Osteoblast (primary cell): ENCODE data around the gene NEIL3. TPM values are rescaled to one million over a fixed set of nuclear protein-coding genes. Genes with fewer than 3 reads are reported as not detected.
A peak's percentile ranks its signal among the peaks of the same experiment; 100 is the strongest.

Experiments used
- DNase-seq: peaks from one replicate; pipeline ENCODE4 v3.0.0; 2011; ENCODE audit warnings: low spot score, mixed read lengths; ENCODE audit not compliant: insufficient read length; ENCODE audit errors: missing footprints
- H2AFZ ChIP-seq: 2 replicates; pipeline ENCODE4 v1.6.0; 2011; ENCODE audit warnings: mild to moderate bottlenecking, low read length
- H3K27ac ChIP-seq: 2 replicates; pipeline ENCODE4 v1.5.1; 2011; ENCODE audit warnings: mild to moderate bottlenecking, low read depth, low read length, moderate library complexity
- H3K27me3 ChIP-seq: 2 replicates; pipeline ENCODE4 v1.6.0; 2012; ENCODE audit warnings: mild to moderate bottlenecking, control low read depth, inconsistent platforms, low read length, moderate library complexity; ENCODE audit not compliant: insufficient read depth
- H3K36me3 ChIP-seq: 2 replicates; pipeline ENCODE4 v1.5.1; 2011; ENCODE audit warnings: mild to moderate bottlenecking, low read length, control low read depth, moderate library complexity; ENCODE audit not compliant: insufficient read depth
- H3K4me1 ChIP-seq: 2 replicates; pipeline ENCODE4 v1.5.1; 2011; ENCODE audit warnings: mild to moderate bottlenecking, low read length, control low read depth, moderate library complexity; ENCODE audit not compliant: insufficient read depth
- H3K4me2 ChIP-seq: 2 replicates; pipeline ENCODE4 v1.6.0; 2011; ENCODE audit warnings: mild to moderate bottlenecking, low read length; ENCODE audit not compliant: insufficient read depth
- H3K4me3 ChIP-seq: fragments of 200-600 bp; sonication (generic); 3 replicates; pipeline ENCODE4 v1.5.1; 2012; ENCODE audit warnings: mild to moderate bottlenecking, low read length, inconsistent platforms; ENCODE audit not compliant: insufficient read depth
- H3K79me2 ChIP-seq: 2 replicates; pipeline ENCODE4 v1.6.0; 2012; ENCODE audit warnings: mild to moderate bottlenecking, low read length, control low read depth, inconsistent platforms; ENCODE audit not compliant: insufficient read depth
- H3K9me3 ChIP-seq: 2 replicates; pipeline ENCODE4 v1.5.1; 2011; ENCODE audit warnings: low read depth, low read length, control low read depth
- H4K20me1 ChIP-seq: 2 replicates; pipeline ENCODE4 v1.6.0; 2012; ENCODE audit warnings: mild to moderate bottlenecking, low read length, control low read depth; ENCODE audit not compliant: insufficient read depth
- total RNA-seq: library from RNA; depleted of rRNA; stranded (reverse); fragments of >200 nt; gene quantifications from 2 replicates; pipeline ENCODE4 v1.2.3, GENCODE V29; 2012
- TF ChIP-seq, protein P1 (sequence below): IDR thresholded peaks from 2 replicates; pipeline ENCODE4 v1.5.1; 2011; ENCODE audit warnings: mild to moderate bottlenecking, low read depth, low read length, moderate library complexity; ENCODE audit errors: extremely low read depth

NEIL3 gene
- total RNA-seq, 1 donor = 5.4 TPM

DNA sequence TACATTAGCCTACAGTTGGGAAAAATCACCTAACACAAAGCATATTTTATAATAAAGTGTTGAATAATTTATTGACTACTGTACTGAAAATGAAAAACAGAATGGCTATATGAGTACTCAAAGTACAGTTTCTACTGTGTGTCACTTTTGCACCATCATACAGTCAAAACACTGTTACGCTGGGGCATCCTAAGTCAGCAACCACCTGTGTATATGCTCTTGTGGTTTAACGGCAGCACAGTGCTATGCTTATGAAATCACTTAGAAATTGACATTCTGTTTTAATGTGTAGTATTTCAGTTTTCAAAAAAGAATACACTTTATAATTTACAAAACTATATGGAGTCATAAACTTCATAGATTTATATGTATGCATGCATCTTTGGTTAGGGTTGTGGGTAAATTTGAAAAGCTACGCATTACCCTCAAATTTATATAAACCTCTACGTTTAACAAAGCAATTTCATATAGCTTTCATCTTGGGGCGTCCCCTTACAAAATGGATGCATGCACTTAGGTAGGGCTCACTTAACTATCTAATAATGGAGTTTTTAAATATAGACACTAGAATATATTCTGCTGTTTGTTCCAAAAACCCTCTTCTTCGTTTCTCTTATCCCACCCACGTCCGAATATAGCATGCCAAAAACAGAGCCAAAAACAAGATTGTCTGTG is 690 bp upstream of the NEIL3 start:
- peaks cover 37% of the 10 kb centered on the region for H3K79me2 ChIP-seq
- no peaks in the 10 kb centered on the region for H3K9me3 ChIP-seq

DNA sequence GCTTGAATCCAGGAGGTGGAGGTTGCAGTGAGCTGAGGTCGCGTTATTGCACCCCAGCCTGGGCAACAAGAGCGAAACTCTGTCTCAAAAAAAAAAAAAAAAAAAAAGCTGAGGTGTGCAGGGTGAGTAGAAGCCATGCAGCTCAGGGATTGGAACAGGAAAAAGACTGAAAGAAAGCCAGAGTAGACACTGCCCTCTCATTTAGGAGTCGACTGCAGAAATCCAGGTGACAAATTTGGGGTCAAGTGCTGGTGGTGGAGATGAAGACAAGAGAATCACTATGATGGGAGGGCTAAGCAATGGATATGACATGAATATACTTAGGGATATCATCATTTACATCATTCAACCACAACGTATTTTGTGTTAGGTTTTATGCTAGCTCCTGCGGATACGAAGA is 1.9 kb downstream of the NEIL3 start:
- TF ChIP-seq, protein P1, sequence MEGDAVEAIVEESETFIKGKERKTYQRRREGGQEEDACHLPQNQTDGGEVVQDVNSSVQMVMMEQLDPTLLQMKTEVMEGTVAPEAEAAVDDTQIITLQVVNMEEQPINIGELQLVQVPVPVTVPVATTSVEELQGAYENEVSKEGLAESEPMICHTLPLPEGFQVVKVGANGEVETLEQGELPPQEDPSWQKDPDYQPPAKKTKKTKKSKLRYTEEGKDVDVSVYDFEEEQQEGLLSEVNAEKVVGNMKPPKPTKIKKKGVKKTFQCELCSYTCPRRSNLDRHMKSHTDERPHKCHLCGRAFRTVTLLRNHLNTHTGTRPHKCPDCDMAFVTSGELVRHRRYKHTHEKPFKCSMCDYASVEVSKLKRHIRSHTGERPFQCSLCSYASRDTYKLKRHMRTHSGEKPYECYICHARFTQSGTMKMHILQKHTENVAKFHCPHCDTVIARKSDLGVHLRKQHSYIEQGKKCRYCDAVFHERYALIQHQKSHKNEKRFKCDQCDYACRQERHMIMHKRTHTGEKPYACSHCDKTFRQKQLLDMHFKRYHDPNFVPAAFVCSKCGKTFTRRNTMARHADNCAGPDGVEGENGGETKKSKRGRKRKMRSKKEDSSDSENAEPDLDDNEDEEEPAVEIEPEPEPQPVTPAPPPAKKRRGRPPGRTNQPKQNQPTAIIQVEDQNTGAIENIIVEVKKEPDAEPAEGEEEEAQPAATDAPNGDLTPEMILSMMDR = no peak
- Histone ChIP-seq H3K27me3 (no peaks in the 10 kb centered on the region), H3K9me3 (no peaks in the 10 kb centered on the region), H3K4me3 (no peak overlapping the region), H2AFZ (peak overlapping the region; percentile 16), H3K79me2 (peaks cover 58% of the 10 kb centered on the region), H3K4me2 (peak overlapping the region; percentile 20), H3K36me3 (no peaks in the 10 kb centered on the region), H3K27ac (no peak overlapping the region), H3K4me1 (peaks cover 36% of the 10 kb centered on the region), H4K20me1 (no peaks in the 10 kb centered on the region)
- DNase-seq = no peak

More for the DNA sequence above, 690 bp upstream of the NEIL3 start:
- Histone ChIP-seq H3K4me1 (peaks cover 30% of the 10 kb centered on the region), H3K27me3 (no peaks in the 10 kb centered on the region), H3K27ac (peak overlapping the region; percentile 45), H3K36me3 (no peaks in the 10 kb centered on the region), H3K4me2 (peak overlapping the region; percentile 77), H4K20me1 (no peaks in the 10 kb centered on the region), H2AFZ (peak overlapping the region; percentile 91), H3K4me3 (peak overlapping the region; percentile 89)
- peak; percentile 58 for DNase-seq
- TF ChIP-seq, protein P1 = no peak

DNA sequence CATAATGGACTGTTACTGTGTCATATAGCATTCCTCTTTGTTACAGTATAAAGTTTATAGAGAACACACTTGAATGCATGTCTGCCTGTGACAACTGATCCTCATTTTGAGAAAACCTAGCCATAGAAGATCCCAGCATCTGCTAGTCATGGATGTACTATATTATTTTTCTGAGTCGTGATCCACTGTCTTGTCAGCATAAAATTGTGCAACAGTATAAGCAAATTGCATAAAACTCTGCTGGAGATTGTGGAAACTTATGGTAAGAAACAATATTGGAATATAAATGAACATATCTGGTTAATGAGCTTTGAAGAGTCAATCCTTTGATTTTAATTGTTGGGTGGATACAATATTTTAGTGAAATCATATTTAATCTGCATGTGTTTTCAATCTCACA is 3.6 kb downstream of the NEIL3 start:
- no peaks in the 10 kb centered on the region for H3K36me3 ChIP-seq
- H3K9me3 ChIP-seq = no peaks in the 10 kb centered on the region
- H3K4me2 ChIP-seq = peak overlapping the region; percentile 52
- H3K27ac ChIP-seq = peak overlapping the region; percentile 4
- H3K79me2 ChIP-seq = peaks cover 73% of the 10 kb centered on the region
- H4K20me1 ChIP-seq = no peaks in the 10 kb centered on the region
- TF ChIP-seq, protein P1 = no peak
- DNase-seq = no peak
- no peaks in the 10 kb centered on the region for H3K27me3 ChIP-seq
- H3K4me3 ChIP-seq = no peak overlapping the region
- H3K4me1 ChIP-seq = peaks cover 34% of the 10 kb centered on the region
- H2AFZ ChIP-seq = peak overlapping the region; percentile 73

DNA sequence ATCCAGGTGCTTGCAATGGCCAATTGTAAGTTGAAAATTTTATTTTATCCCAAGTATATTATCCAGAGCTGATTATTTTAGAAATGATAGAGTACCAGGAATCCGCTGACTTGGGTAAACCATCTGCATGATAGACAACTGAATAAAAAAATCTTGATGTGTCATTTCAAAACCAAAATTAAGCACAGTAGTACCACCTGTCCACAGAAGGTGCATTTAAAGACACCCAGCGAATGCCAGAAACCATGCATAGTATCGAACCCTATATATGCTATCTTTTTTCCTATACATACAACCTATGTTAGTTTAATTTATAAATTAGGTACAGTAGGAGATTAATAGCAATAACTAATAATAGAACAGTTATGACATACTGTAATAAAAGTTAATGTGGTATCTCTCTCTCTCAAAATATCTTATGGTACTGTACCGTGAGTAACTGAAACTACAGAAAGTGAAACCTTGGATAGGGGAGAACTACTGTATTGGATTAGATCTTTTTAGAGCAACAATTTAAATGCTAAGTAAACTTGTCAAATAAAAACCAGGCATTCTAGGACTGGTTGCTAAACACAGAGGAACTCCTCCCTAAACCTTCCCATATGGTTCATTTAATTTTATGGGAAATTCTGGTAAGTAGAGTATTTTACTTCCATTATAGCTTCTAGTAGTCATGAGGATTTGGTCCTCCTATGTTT is 6.2 kb downstream of the NEIL3 start:
- H3K27ac ChIP-seq = peak overlapping the region; percentile 52
- no peaks in the 10 kb centered on the region for H3K27me3 ChIP-seq

More for the DNA sequence above, 6.2 kb downstream of the NEIL3 start:
- H2AFZ ChIP-seq = peak overlapping the region; percentile 80
- peaks cover 19% of the 10 kb centered on the region for H3K4me1 ChIP-seq
- no peaks in the 10 kb centered on the region for H3K9me3 ChIP-seq
- DNase-seq = no peak
- TF ChIP-seq, protein P1 = no peak
- peaks cover 85% of the 10 kb centered on the region for H3K79me2 ChIP-seq
- peak overlapping the region; percentile 78 for H3K4me2 ChIP-seq
- no peaks in the 10 kb centered on the region for H3K36me3 ChIP-seq
- H3K4me3 ChIP-seq = peak overlapping the region; percentile 61
- no peaks in the 10 kb centered on the region for H4K20me1 ChIP-seq
